Upper lobe of left lung (tissue), 6 donors: Measurements from ENCODE around the gene NAA50. TPM values are rescaled to one million over a fixed set of nuclear protein-coding genes. Genes with fewer than 3 reads are reported as not detected.

Experiments used
- ATAC-seq, 2 donors: fragments of 200-7000 bp; cut with Tn5 transposase; one replicate each; pipeline ENCODE4 v1.9.1; 2022; ENCODE audit warnings: mild to moderate bottlenecking in 2 of 2, moderate library complexity in 2 of 2; ENCODE audit not compliant: low FRiP score in 2 of 2
- DNase-seq, 2 donors: peaks; one replicate each; pipeline ENCODE4 v3.0.0-alpha.2; 2019 to 2020
- H3K27ac ChIP-seq, 4 donors: fragments of 200-600 bp; sonication (generic); one replicate each; pipeline ENCODE4 v1.5.1; 2016 to 2019
- H3K27me3 ChIP-seq, 4 donors: fragments of 200-600 bp; sonication (generic); one replicate each; pipeline ENCODE4 v1.5.1; 2017 to 2019
- H3K36me3 ChIP-seq, 4 donors: fragments of 200-600 bp; sonication (generic); one replicate each; pipeline ENCODE4 v1.5.1; 2016 to 2019
- H3K4me1 ChIP-seq, 4 donors: fragments of 200-600 bp; sonication (generic); one replicate each; pipeline ENCODE4 v1.5.1; 2018 to 2019
- H3K4me3 ChIP-seq, 4 donors: fragments of 200-600 bp; sonication (generic); one replicate each; pipeline ENCODE4 v1.5.1; 2017 to 2019; ENCODE audit warnings: mild to moderate bottlenecking in 2 of 4, moderate library complexity in 1 of 4
- H3K9me3 ChIP-seq, 4 donors: fragments of 200-600 bp; sonication (generic); one replicate each; pipeline ENCODE4 v1.5.1; 2018 to 2019
- CTCF ChIP-seq, 6 experiments: fragments of 450-650 bp in 4 of 6; fragments of 200-600 bp in 2 of 6; sonication (generic) in 2 of 6; IDR thresholded peaks; one replicate each; pipeline ENCODE4 v1.5.1; 2016 to 2019; ENCODE audit warnings: antibody characterized with exemption in 6 of 6
- EP300 ChIP-seq, 4 donors: sonication (generic); formaldehyde crosslinking; IDR thresholded peaks; one replicate each; pipeline ENCODE4 v1.5.1; 2017; ENCODE audit warnings: antibody characterized with exemption in 4 of 4, control low read depth in 2 of 4
- POLR2A ChIP-seq, 4 donors: fragments of 450-650 bp; IDR thresholded peaks; one replicate each; pipeline ENCODE4 v1.5.1; 2016 to 2017; ENCODE audit warnings: antibody characterized with exemption in 4 of 4, mild to moderate bottlenecking in 2 of 4
- POLR2AphosphoS5 ChIP-seq, 2 donors: sonication (generic); formaldehyde crosslinking; IDR thresholded peaks; one replicate each; pipeline ENCODE4 v1.5.1; 2017; ENCODE audit warnings: antibody characterized with exemption in 2 of 2
- WGBS, 2 donors: methylation state at CpG; one replicate each; pipeline ENCODE4 v1.1.5; 2017 to 2018; 5-methylcytosine and 5-hydroxymethylcytosine counted together
- total RNA-seq, 6 donors: library from RNA; depleted of rRNA in 4 of 6; stranded (reverse); fragments of >200 nt in 4 of 6; gene quantifications; one replicate each; pipeline versions ENCODE4 v1.1.0 to v1.2.1, GENCODE V29; 2016 to 2021
- donor health status: DM: no; HTN: no; CAD: no; lungs with moderate emphysema.
- donor health status: DM: no; HTN: yes; CAD: no; lungs with severe emphysema.

Gene NAA50
- total RNA-seq, 6 donors from 2014 or later: 75.7 to 187 (median 84.9) TPM

GRCh38 chr3:113769551-113769950, 23.5 kb upstream of the NAA50 start:
- TF ChIP-seq POLR2A (IDR thresholded peaks at IDR 0.05): no peak
- ATAC-seq (no peak), DNase-seq (no peak)
- Histone ChIP-seq H3K9me3 (no peaks in the 10 kb centered on the region), H3K36me3 (no peaks in the 10 kb centered on the region), H3K4me1 (no peaks in the 10 kb centered on the region), H3K27me3 (no peaks in the 10 kb centered on the region), H3K27ac (no peak overlapping the region), H3K4me3 (no peak overlapping the region)

GRCh38 chr3:113764698-113765097, 18.6 kb upstream of the NAA50 start:
- TF ChIP-seq EP300 (IDR thresholded peaks at IDR 0.05): no peak
- no peak for TF ChIP-seq CTCF (IDR thresholded peaks at IDR 0.05)
- TF ChIP-seq POLR2A (IDR thresholded peaks at IDR 0.05): no peak
- TF ChIP-seq POLR2AphosphoS5 (IDR thresholded peaks at IDR 0.05): no peak
- Histone ChIP-seq H3K9me3 (no peaks in the 10 kb centered on the region), H3K27ac (no peak overlapping the region), H3K4me3 (no peak overlapping the region), H3K36me3 (no peaks in the 10 kb centered on the region), H3K4me1 (no peaks in the 10 kb centered on the region), H3K27me3 (no peaks in the 10 kb centered on the region)
- no peak for ATAC-seq
- no peak for DNase-seq
- WGBS, 2 donors: 85 to 95% methylated on average over 2 of the region's 2 CpGs

- Histone ChIP-seq H3K36me3 (no peaks in the 10 kb centered on the region), H3K27ac (no peak overlapping the region), H3K4me3 (no peak overlapping the region), H3K27me3 (no peaks in the 10 kb centered on the region), H3K9me3 (peaks cover 0 to 3% (median 1%) of the 10 kb centered on the region in 4 donors), H3K4me1 (peaks cover 0 to 8% (median 5%) of the 10 kb centered on the region in 4 donors)
- DNase-seq (no peak), ATAC-seq (no peak)
- no peak for TF ChIP-seq CTCF (IDR thresholded peaks at IDR 0.05)
- no peak for TF ChIP-seq EP300 (IDR thresholded peaks at IDR 0.05)
- no peak for TF ChIP-seq POLR2AphosphoS5 (IDR thresholded peaks at IDR 0.05)
- no peak for TF ChIP-seq POLR2A (IDR thresholded peaks at IDR 0.05)
- WGBS, 2 donors: 100% methylated on average over 1 of the region's 1 CpG
These were observed 12.5 kb upstream of the NAA50 start for GRCh38 chr3:113758389-113759024.

GRCh38 chr3:113754494-113755159, 8.6 kb upstream of the NAA50 start:
- no peak for TF ChIP-seq POLR2A (IDR thresholded peaks at IDR 0.05)
- TF ChIP-seq EP300 (IDR thresholded peaks at IDR 0.05): no peak
- no peak for TF ChIP-seq CTCF (IDR thresholded peaks at IDR 0.05)
- TF ChIP-seq POLR2AphosphoS5 (IDR thresholded peaks at IDR 0.05): no peak
- Histone ChIP-seq H3K9me3 (peaks cover 0 to 3% (median 1%) of the 10 kb centered on the region in 4 donors), H3K27me3 (no peaks in the 10 kb centered on the region), H3K36me3 (no peaks in the 10 kb centered on the region), H3K27ac (no peak overlapping the region), H3K4me1 (peaks cover 3 to 8% (median 7%) of the 10 kb centered on the region in 4 donors), H3K4me3 (no peak overlapping the region)
- ATAC-seq (peak in 1 of 2 donors; percentile 53), DNase-seq (no peak)
- 77 to 83% methylated on average over 5 of the region's 5 CpGs for WGBS, 2 donors

GRCh38 chr3:113753376-113753985, 7.4 kb upstream of the NAA50 start:
- 69 to 75% methylated on average over 4 of the region's 4 CpGs for WGBS, 2 donors

More at GRCh38 chr3:113753376-113753985, 7.4 kb upstream of the NAA50 start:
- Histone ChIP-seq H3K36me3 (no peaks in the 10 kb centered on the region), H3K4me1 (peaks cover 11 to 19% (median 14%) of the 10 kb centered on the region in 4 donors), H3K27me3 (no peaks in the 10 kb centered on the region), H3K27ac (no peak overlapping the region), H3K4me3 (no peak overlapping the region), H3K9me3 (peaks cover 0 to 2% (median under 1%) of the 10 kb centered on the region in 4 donors)
- DNase-seq (no peak), ATAC-seq (no peak)
- TF ChIP-seq POLR2A (IDR thresholded peaks at IDR 0.05): no peak
